Glomerular visceral epithelial cell (primary cell): Measurements from ENCODE around the gene ETNK1.
A peak's percentile ranks its signal among the peaks of the same experiment; 100 is the strongest.
"Not testable (repeated sequence)": the region's sequence is repeated elsewhere in the genome, so short reads cannot be mapped to it uniquely, and the experiment has no call there.

ENCODE experiments used
- DNase-seq: peaks from one replicate; pipeline ENCODE4 v3.0.0-alpha.2; 2016; ENCODE audit errors: extremely low spot score

ETNK1 gene

GRCh38 chr12:22624870-22625761 is at the start of gene ETNK1:
TSS of gene ETNK1 (plus strand) at chr12:22625171. CDS start at chr12:22625431, 260 bp downstream.
- peak; percentile 90 for DNase-seq

- no peak for DNase-seq
These were observed 48.9 kb upstream of the ETNK1 start for GRCh38 chr12:22576065-22576464.

GRCh38 chr12:22576473-22576872 is 48.5 kb upstream of the ETNK1 start:
- no peak for DNase-seq

- DNase-seq = no peak
These were observed 47.3 kb upstream of the ETNK1 start for GRCh38 chr12:22577667-22578066.

GRCh38 chr12:22578328-22578727 is 46.6 kb upstream of the ETNK1 start:
- DNase-seq = no peak

GRCh38 chr12:22588817-22589216 is 36.2 kb upstream of the ETNK1 start:
- DNase-seq = no peak

- DNase-seq = no peak
These were observed 31.1 kb upstream of the ETNK1 start for GRCh38 chr12:22593864-22594263.

GRCh38 chr12:22597539-22597938 is 27.4 kb upstream of the ETNK1 start:
- not testable (repeated sequence) for DNase-seq

- no peak for DNase-seq
These were observed 26.7 kb upstream of the ETNK1 start for GRCh38 chr12:22598141-22598762.

GRCh38 chr12:22598763-22599161 is 26.2 kb upstream of the ETNK1 start:
- DNase-seq = peak; percentile 10

GRCh38 chr12:22600181-22600580 is 24.8 kb upstream of the ETNK1 start:
- no peak for DNase-seq

GRCh38 chr12:22609501-22609900 is 15.5 kb upstream of the ETNK1 start:
- DNase-seq = no peak

- DNase-seq = no peak
These were observed 14.8 kb upstream of the ETNK1 start for GRCh38 chr12:22610131-22610530.

- not testable (repeated sequence) for DNase-seq
These were observed 12.1 kb upstream of the ETNK1 start for GRCh38 chr12:22612822-22613221.

- DNase-seq = no peak
These were observed 8.9 kb upstream of the ETNK1 start for GRCh38 chr12:22615963-22616501.

- no peak for DNase-seq
These were observed 7.3 kb upstream of the ETNK1 start for GRCh38 chr12:22617630-22618029.

GRCh38 chr12:22624548-22624869 is 462 bp upstream of the ETNK1 start:
- no peak for DNase-seq

- peak; percentile 20 for DNase-seq
These were observed 857 bp downstream of the ETNK1 start for GRCh38 chr12:22625762-22626294.

- DNase-seq = no peak
These were observed 1.4 kb downstream of the ETNK1 start for GRCh38 chr12:22626406-22626805.

GRCh38 chr12:22627371-22627770 is 2.4 kb downstream of the ETNK1 start:
- DNase-seq = no peak

GRCh38 chr12:22628228-22628627 is 3.3 kb downstream of the ETNK1 start:
- DNase-seq = no peak

GRCh38 chr12:22631863-22632463 is 7.0 kb downstream of the ETNK1 start:
- peak; percentile 5 for DNase-seq
